Keratinocyte (primary cell): Measurements from ENCODE around the gene MTHFD2L. TPM values are rescaled to one million over a fixed set of nuclear protein-coding genes. Genes with fewer than 3 reads are reported as not detected.

ENCODE experiments used
- DNase-seq: peaks from one replicate; pipeline ENCODE4 v3.0.0-alpha.2; 2011; ENCODE audit warnings: low read depth, missing footprints, low spot score
- FAIRE-seq: peaks from 2 replicates; lab custom pipeline; 2011; peaks lifted over from hg19 to GRCh38; lab: Jason Lieb, UNC
- H2AFZ ChIP-seq: 2 replicates; pipeline ENCODE4 v1.6.0; 2012; ENCODE audit warnings: low read length, control low read depth, inconsistent platforms; ENCODE audit not compliant: control insufficient read depth
- H3K27ac ChIP-seq: 2 replicates; pipeline ENCODE4 v1.5.1; 2011; ENCODE audit warnings: low read length; ENCODE audit not compliant: control insufficient read depth, insufficient read depth
- H3K27me3 ChIP-seq: 3 replicates; pipeline ENCODE4 v1.6.0; 2011; ENCODE audit warnings: low read length; ENCODE audit not compliant: control insufficient read depth, insufficient read depth; ENCODE audit errors: extremely low read depth
- H3K36me3 ChIP-seq, 2 experiments: 2 replicates in 1 of 2; 3 replicates in 1 of 2; pipeline ENCODE4 v1.5.1; 2011; ENCODE audit warnings: low read length in 2 of 2, mild to moderate bottlenecking in 1 of 2; ENCODE audit not compliant: control insufficient read depth in 2 of 2, insufficient read depth in 2 of 2; ENCODE audit errors: extremely low read depth in 1 of 2
- H3K4me1 ChIP-seq: 3 replicates; pipeline ENCODE4 v1.5.1; 2011; ENCODE audit warnings: low read length; ENCODE audit not compliant: control insufficient read depth, insufficient read depth; ENCODE audit errors: extremely low read depth
- H3K4me2 ChIP-seq: 3 replicates; pipeline ENCODE4 v1.6.0; 2011; ENCODE audit warnings: low read depth, low read length; ENCODE audit not compliant: control insufficient read depth, insufficient read depth; ENCODE audit errors: extremely low read depth
- H3K4me3 ChIP-seq, 3 experiments: fragments of 200-600 bp in 1 of 3; sonication (generic) in 1 of 3; 2 replicates in 2 of 3; 3 replicates in 1 of 3; pipeline ENCODE4 v1.5.1; 2011 to 2016; ENCODE audit warnings: low read length in 3 of 3, mild to moderate bottlenecking in 3 of 3, control low read depth in 2 of 3, inconsistent platforms in 1 of 3, low read depth in 1 of 3, mixed read lengths in 1 of 3, mixed run types in 1 of 3, moderate library complexity in 1 of 3; ENCODE audit not compliant: control insufficient read depth in 2 of 3, insufficient read depth in 2 of 3; ENCODE audit errors: extremely low read depth in 1 of 3
- H3K79me2 ChIP-seq: 2 replicates; pipeline ENCODE4 v1.6.0; 2012; ENCODE audit warnings: low read length; ENCODE audit not compliant: control insufficient read depth, insufficient read depth
- H3K9ac ChIP-seq: 3 replicates; pipeline ENCODE4 v1.6.0; 2011; ENCODE audit warnings: low read length; ENCODE audit not compliant: control insufficient read depth, insufficient read depth; ENCODE audit errors: extremely low read depth
- H3K9me1 ChIP-seq: 3 replicates; pipeline ENCODE4 v1.6.0; 2011; ENCODE audit warnings: low read length; ENCODE audit not compliant: control insufficient read depth, insufficient read depth; ENCODE audit errors: extremely low read depth
- H3K9me3 ChIP-seq: 2 replicates; pipeline ENCODE4 v1.5.1; 2012; ENCODE audit warnings: low read depth, low read length; ENCODE audit not compliant: control insufficient read depth
- H4K20me1 ChIP-seq: 3 replicates; pipeline ENCODE4 v1.6.0; 2011; ENCODE audit warnings: low read length; ENCODE audit not compliant: control insufficient read depth, insufficient read depth; ENCODE audit errors: extremely low read depth
- EZH2 ChIP-seq: IDR thresholded peaks from one replicate; pipeline ENCODE4 v1.6.1; 2012; ENCODE audit warnings: inconsistent platforms, mild to moderate bottlenecking, low read length, moderate library complexity
- dilution Hi-C: fragments of 300-500 bp; cut with MboI; formaldehyde crosslinking; loops from one replicate; pipeline ENCODE4 v1.7.0; 2020; ENCODE audit warnings: low sequenced_read_pairs; ENCODE audit not compliant: extremely low pct_ligation_motif_present
- polyA plus RNA-seq, 5 experiments: library from polyadenylated mRNA; depleted of rRNA in 3 of 5; stranded (reverse) in 3 of 5; stranded (forward) in 1 of 5; unstranded in 1 of 5; fragments of >200 nt; gene quantifications; 1 replicate in 1 of 5; 2 replicates in 3 of 5; 3 replicates in 1 of 5; pipeline versions ENCODE4 v1.2.1 to v1.2.3, GENCODE V29; 2011 to 2012; ENCODE audit warnings: missing spikeins in 2 of 5, low read depth in 1 of 5, low replicate concordance in 1 of 5
- TF ChIP-seq, protein P1 (sequence below), 3 experiments: IDR thresholded peaks in 1 of 3; conservative IDR thresholded peaks in 1 of 3; optimal IDR thresholded peaks in 1 of 3; 2 replicates in 2 of 3; 3 replicates in 1 of 3; pipeline versions ENCODE3 to v1.5.1; 2011; ENCODE audit warnings: low read length in 3 of 3, mild to moderate bottlenecking in 3 of 3, moderate library complexity in 2 of 3, control low read depth in 1 of 3, inconsistent platforms in 1 of 3; ENCODE audit not compliant: insufficient read depth in 2 of 3; ENCODE audit errors: extremely low read depth in 1 of 3

MTHFD2L gene
- polyA plus RNA-seq, 1 donor (not counting 4 experiments of a cell fraction or from before 2014, with no cell fraction given), result 30.4 TPM

DNA sequence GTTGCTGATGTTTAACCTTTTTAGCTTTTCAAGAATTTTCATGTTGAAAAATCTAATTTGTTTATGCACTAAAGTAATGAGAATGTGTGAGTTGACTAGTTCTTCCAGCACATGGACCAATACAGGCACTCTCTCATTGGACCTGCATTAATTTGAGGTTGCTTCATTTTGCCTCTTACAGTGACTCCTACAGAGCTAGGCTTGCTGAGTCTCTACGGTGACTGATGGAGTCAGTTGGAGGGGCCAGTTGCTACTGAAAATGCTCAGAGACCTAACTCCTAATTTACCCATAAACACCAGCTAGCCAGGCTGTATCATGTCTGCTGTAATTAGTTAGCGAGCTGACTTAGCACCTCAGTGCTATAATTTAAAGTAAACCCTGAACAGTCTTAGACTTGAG, 10.9 kb downstream of the MTHFD2L start:
- no peak for DNase-seq
- FAIRE-seq, result peak; percentile 9
- dilution Hi-C loops, result no loop called here

DNA sequence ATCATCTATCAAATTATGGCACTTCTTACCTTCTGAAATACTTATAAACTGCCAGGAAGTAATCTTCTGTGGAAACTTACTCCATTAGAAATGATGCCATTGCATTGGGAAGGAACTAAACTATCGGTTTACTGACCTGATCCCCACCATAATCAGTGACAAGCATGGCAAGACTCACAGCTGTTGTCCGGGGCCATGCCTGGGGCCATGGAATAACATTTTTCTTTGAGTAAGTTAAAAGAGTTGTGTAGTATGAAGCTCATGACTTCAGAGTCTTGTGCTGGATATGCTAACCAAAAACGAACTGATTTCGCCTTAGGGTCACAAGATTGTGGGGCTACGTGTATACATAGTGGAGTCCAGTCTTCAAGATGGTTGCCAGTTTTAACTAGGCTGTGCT, 15.4 kb downstream of the MTHFD2L start:
- Histone ChIP-seq H3K9me3 (no peaks in the 10 kb centered on the region), H3K36me3 (no peaks in the 10 kb centered on the region), H2AFZ (no peak overlapping the region), H3K4me3 (no peak overlapping the region), H3K27me3 (no peaks in the 10 kb centered on the region), H4K20me1 (no peaks in the 10 kb centered on the region), H3K4me1 (no peaks in the 10 kb centered on the region), H3K4me2 (no peak overlapping the region), H3K79me2 (no peaks in the 10 kb centered on the region), H3K9me1 (no peaks in the 10 kb centered on the region), H3K27ac (no peak overlapping the region), H3K9ac (no peak overlapping the region)
- TF ChIP-seq, protein P1, sequence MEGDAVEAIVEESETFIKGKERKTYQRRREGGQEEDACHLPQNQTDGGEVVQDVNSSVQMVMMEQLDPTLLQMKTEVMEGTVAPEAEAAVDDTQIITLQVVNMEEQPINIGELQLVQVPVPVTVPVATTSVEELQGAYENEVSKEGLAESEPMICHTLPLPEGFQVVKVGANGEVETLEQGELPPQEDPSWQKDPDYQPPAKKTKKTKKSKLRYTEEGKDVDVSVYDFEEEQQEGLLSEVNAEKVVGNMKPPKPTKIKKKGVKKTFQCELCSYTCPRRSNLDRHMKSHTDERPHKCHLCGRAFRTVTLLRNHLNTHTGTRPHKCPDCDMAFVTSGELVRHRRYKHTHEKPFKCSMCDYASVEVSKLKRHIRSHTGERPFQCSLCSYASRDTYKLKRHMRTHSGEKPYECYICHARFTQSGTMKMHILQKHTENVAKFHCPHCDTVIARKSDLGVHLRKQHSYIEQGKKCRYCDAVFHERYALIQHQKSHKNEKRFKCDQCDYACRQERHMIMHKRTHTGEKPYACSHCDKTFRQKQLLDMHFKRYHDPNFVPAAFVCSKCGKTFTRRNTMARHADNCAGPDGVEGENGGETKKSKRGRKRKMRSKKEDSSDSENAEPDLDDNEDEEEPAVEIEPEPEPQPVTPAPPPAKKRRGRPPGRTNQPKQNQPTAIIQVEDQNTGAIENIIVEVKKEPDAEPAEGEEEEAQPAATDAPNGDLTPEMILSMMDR (optimal IDR thresholded peaks at IDR 0.05 in 1 of 3, IDR thresholded peaks at IDR 0.05 in 1 of 3, conservative IDR thresholded peaks at IDR 0.05 in 1 of 3; ENCODE audit: extremely low read depth in 1 of 3, insufficient read depth in 2 of 3, low read length in 3 of 3), result no peak
- no peak for TF ChIP-seq EZH2
- no peak for DNase-seq
- no peak for FAIRE-seq
- dilution Hi-C loops, result no loop called here

More for the DNA sequence above, 10.9 kb downstream of the MTHFD2L start:
- Histone ChIP-seq H3K9me3 (no peaks in the 10 kb centered on the region), H4K20me1 (no peaks in the 10 kb centered on the region), H3K79me2 (no peaks in the 10 kb centered on the region), H3K27me3 (no peaks in the 10 kb centered on the region), H3K9me1 (no peaks in the 10 kb centered on the region), H3K36me3 (peaks cover 0 to 5% of the 10 kb centered on the region in 2 experiments), H3K4me2 (no peak overlapping the region), H3K4me1 (no peaks in the 10 kb centered on the region), H3K27ac (no peak overlapping the region), H2AFZ (no peak overlapping the region), H3K4me3 (no peak overlapping the region), H3K9ac (no peak overlapping the region)
- no peak for TF ChIP-seq EZH2
- TF ChIP-seq, protein P1 (optimal IDR thresholded peaks at IDR 0.05 in 1 of 3, IDR thresholded peaks at IDR 0.05 in 1 of 3, conservative IDR thresholded peaks at IDR 0.05 in 1 of 3; ENCODE audit: extremely low read depth in 1 of 3, insufficient read depth in 2 of 3, low read length in 3 of 3), result no peak
